PC-9 (cell line): Measurements from ENCODE around the gene ADH7. TPM values are rescaled to one million over a fixed set of nuclear protein-coding genes. Genes with fewer than 3 reads are reported as not detected.

Source experiments
- BruUV-seq: library from RNA; stranded (reverse); fragments of 400-500 nt; replicated peaks from 2 replicates; lab custom pipeline; 2021; lab: Mats Ljungman, UMichigan
- CTCF ChIA-PET: fragments of 300-600 bp; sonication (Branson Sonifier 250); formaldehyde crosslinking; loops from one replicate; lab custom pipeline; 2022; ENCODE audit warnings: antibody characterized with exemption; lab: Charles Lee
- POLR2A ChIA-PET: fragments of 300-600 bp; sonication (Branson Sonifier 250); formaldehyde crosslinking; loops from one replicate; lab custom pipeline; 2022; ENCODE audit warnings: antibody characterized with exemption; ENCODE audit not compliant: unreplicated experiment; lab: Charles Lee
- DNase-seq, 2 experiments: peaks; one replicate each; pipeline versions ENCODE4 v3.0.0 to v3.0.0-alpha.2; 2015 to 2022; ENCODE audit warnings: mixed read lengths in 1 of 2
- H2AFZ ChIP-seq: fragments of 200-600 bp; sonication (generic); 2 replicates; pipeline ENCODE4 v1.8.1; 2017; ENCODE audit warnings: antibody characterized with exemption
- H3F3A ChIP-seq: fragments of 200-600 bp; sonication (generic); 2 replicates; pipeline ENCODE4 v1.8.1; 2017; ENCODE audit warnings: antibody characterized with exemption, mild to moderate bottlenecking, low read depth; ENCODE audit not compliant: insufficient read depth
- H3K27ac ChIP-seq: fragments of 200-600 bp; sonication (generic); 2 replicates; pipeline ENCODE4 v1.6.1; 2016; ENCODE audit warnings: mixed run types
- H3K27me3 ChIP-seq: fragments of 200-600 bp; sonication (generic); 2 replicates; pipeline ENCODE4 v1.6.1; 2016; ENCODE audit warnings: low read depth, mixed run types; ENCODE audit not compliant: insufficient read depth
- H3K36me3 ChIP-seq: fragments of 200-600 bp; sonication (generic); 2 replicates; pipeline ENCODE4 v1.6.1; 2016; ENCODE audit warnings: low read depth, mixed run types
- H3K4me1 ChIP-seq: fragments of 200-600 bp; sonication (generic); replicated peaks from 2 replicates; pipeline ENCODE4 v1.6.1; 2016; ENCODE audit warnings: mixed run types; ENCODE audit not compliant: insufficient read depth
- H3K4me2 ChIP-seq: fragments of 200-600 bp; sonication (generic); 2 replicates; pipeline ENCODE4 v1.6.1; 2017; ENCODE audit warnings: mixed run types
- H3K4me3 ChIP-seq: fragments of 200-600 bp; sonication (generic); 2 replicates; pipeline ENCODE4 v1.6.1; 2016; ENCODE audit warnings: mixed run types
- H3K79me2 ChIP-seq: fragments of 200-600 bp; sonication (generic); 2 replicates; pipeline ENCODE4 v1.6.1; 2017; ENCODE audit warnings: low read depth, mixed run types
- H3K9me2 ChIP-seq: fragments of 200-600 bp; sonication (generic); 2 replicates; pipeline ENCODE4 v1.8.1; 2017; ENCODE audit warnings: mild to moderate bottlenecking; ENCODE audit not compliant: insufficient read depth
- H3K9me3 ChIP-seq: fragments of 200-600 bp; sonication (generic); 2 replicates; pipeline ENCODE4 v1.8.1; 2016; ENCODE audit warnings: low read depth; ENCODE audit not compliant: insufficient read depth
- H4K20me1 ChIP-seq: fragments of 200-600 bp; sonication (generic); 2 replicates; pipeline ENCODE4 v1.8.1; 2017; ENCODE audit not compliant: insufficient read depth
- CTCF ChIP-seq: fragments of 200-600 bp; sonication (generic); conservative IDR thresholded peaks from 2 replicates; pipeline ENCODE4 v1.6.1; 2017; ENCODE audit warnings: mixed run types, antibody characterized with exemption, mild to moderate bottlenecking, moderate library complexity
- EZH2 ChIP-seq: fragments of 200-600 bp; sonication (generic); IDR thresholded peaks from 2 replicates; pipeline ENCODE4 v1.8.0; 2017; ENCODE audit warnings: antibody characterized with exemption, low read depth
- intact Hi-C: fragments of 100-400 bp; cut with micrococcal nuclease; formaldehyde crosslinking; loops from one replicate; pipeline ENCODE4 v1.10.0; 2022; ENCODE audit not compliant: unreplicated experiment
- total RNA-seq: library from RNA; stranded (reverse); gene quantifications from 2 replicates; pipeline ENCODE4 v1.2.3, GENCODE V29; 2021

ADH7 gene
- total RNA-seq, 1 experiment from 2014 or later: not detected

- CTCF ChIA-PET: no interaction called here
- TF ChIP-seq CTCF (no peak), EZH2 (no peak)
- Histone ChIP-seq H3K9me3 (no peaks in the 10 kb centered on the region; the same call in 1 of the 2 replicates), H3K36me3 (no peaks in the 10 kb centered on the region), H3K4me1 (peaks cover 23% of the 10 kb centered on the region), H2AFZ (no peak overlapping the region), H3K79me2 (no peaks in the 10 kb centered on the region), H3F3A (0 out of 2 replicates have a peak, but pooled peaks cover 6% of the 10 kb centered on the region), H3K4me2 (no peak overlapping the region), H4K20me1 (no peaks in the 10 kb centered on the region), H3K9me2 (no peaks in the 10 kb centered on the region), H3K27me3 (no peaks in the 10 kb centered on the region), H3K27ac (no peak overlapping the region), H3K4me3 (no peak overlapping the region)
- intact Hi-C loops: no loop called here
- no TSS peak for BruUV-seq
- POLR2A ChIA-PET: no interaction called here
- DNase-seq: no peak
Observed at GRCh38 chr4:99413140-99413539, 22.0 kb downstream of the ADH7 start.

GRCh38 chr4:99411041-99411440 is 24.1 kb downstream of the ADH7 start:
- intact Hi-C loops: no loop called here
- ChIA-PET CTCF (interaction anchor here (0.6 kb wide), 1 partner anchor 51 kb away, joined by 3 read pairs; no protein-coding TSS in a partner anchor), POLR2A (interaction anchor here (0.7 kb wide), 1 partner anchor 48 kb away, joined by 5 read pairs; no protein-coding TSS in a partner anchor)
- Histone ChIP-seq H3K27me3 (no peaks in the 10 kb centered on the region), H3K4me2 (no peak overlapping the region), H3K9me3 (no peaks in the 10 kb centered on the region; the same call in 1 of the 2 replicates), H3F3A (0 out of 2 replicates have a peak, but pooled peaks cover 6% of the 10 kb centered on the region), H3K79me2 (no peaks in the 10 kb centered on the region), H3K36me3 (no peaks in the 10 kb centered on the region), H3K4me3 (no peak overlapping the region), H2AFZ (no peak overlapping the region), H3K4me1 (peaks cover 23% of the 10 kb centered on the region), H3K27ac (no peak overlapping the region), H4K20me1 (no peaks in the 10 kb centered on the region), H3K9me2 (no peaks in the 10 kb centered on the region)
- no TSS peak for BruUV-seq
- DNase-seq: no peak
- no peak for TF ChIP-seq CTCF

GRCh38 chr4:99410075-99410474 is 25.1 kb downstream of the ADH7 start:
- H3K27ac ChIP-seq: no peak overlapping the region

More at GRCh38 chr4:99410075-99410474, 25.1 kb downstream of the ADH7 start:
- Histone ChIP-seq H4K20me1 (no peaks in the 10 kb centered on the region), H3K9me3 (no peaks in the 10 kb centered on the region; the same call in 1 of the 2 replicates), H3K4me3 (no peak overlapping the region), H3K79me2 (no peaks in the 10 kb centered on the region), H3K4me1 (peaks cover 25% of the 10 kb centered on the region), H3F3A (0 out of 2 replicates have a peak, but pooled peaks cover 6% of the 10 kb centered on the region), H3K4me2 (no peak overlapping the region), H3K27me3 (no peaks in the 10 kb centered on the region), H2AFZ (no peak overlapping the region), H3K36me3 (no peaks in the 10 kb centered on the region), H3K9me2 (no peaks in the 10 kb centered on the region)
- BruUV-seq: no TSS peak
- no peak for DNase-seq
- ChIA-PET POLR2A (interaction anchor here (0.6 kb wide), 1 partner anchor 540 kb away, joined by 4 read pairs; no protein-coding TSS in a partner anchor), CTCF (no interaction called here)
- TF ChIP-seq EZH2: no peak
- no peak for TF ChIP-seq CTCF
- intact Hi-C loops: no loop called here
